ENCODE data around the gene IGSF23.
"Not testable (repeated sequence)": the region's sequence is repeated elsewhere in the genome, so short reads cannot be mapped to it uniquely, and the experiment has no call there.

The IGSF23 gene

GRCh38 chr19:44666852-44667556 lies 53.6 kb downstream of the IGSF23 start:
- DNase-seq (ENCODE audit: low read depth, low spot score): no peak

- DNase-seq (ENCODE audit: low read depth, low spot score): no peak
These were observed 55.8 kb downstream of the IGSF23 start for GRCh38 chr19:44668985-44669764.

GRCh38 chr19:44670027-44670426 lies 56.7 kb downstream of the IGSF23 start:
- not testable (repeated sequence) for DNase-seq (ENCODE audit: low read depth, low spot score)

- DNase-seq (ENCODE audit: low read depth, low spot score): no peak
These were observed 58.0 kb downstream of the IGSF23 start, which contains the start of gene CEACAM19 for GRCh38 chr19:44671400-44671799. Gene CEACAM19, plus strand, starts transcription at chr19:44671482. Its CDS starts 450 bp downstream, at chr19:44671932.

- DNase-seq (ENCODE audit: low read depth, low spot score): no peak
These were observed 58.9 kb downstream of the IGSF23 start for GRCh38 chr19:44672226-44672625.

- no peak for DNase-seq (ENCODE audit: low read depth, low spot score)
These were observed 60.1 kb downstream of the IGSF23 start for GRCh38 chr19:44673510-44673909.

GRCh38 chr19:44675521-44675920 lies 62.2 kb downstream of the IGSF23 start:
- no peak for DNase-seq (ENCODE audit: low read depth, low spot score)

GRCh38 chr19:44677019-44677811 lies 63.9 kb downstream of the IGSF23 start:
- no peak for DNase-seq (ENCODE audit: low read depth, low spot score)

- no peak for DNase-seq (ENCODE audit: low read depth, low spot score)
These were observed 67.2 kb downstream of the IGSF23 start for GRCh38 chr19:44680536-44680935.

GRCh38 chr19:44681992-44682790 lies 68.8 kb downstream of the IGSF23 start:
- DNase-seq (ENCODE audit: low read depth, low spot score): no peak

GRCh38 chr19:44682807-44683206 lies 69.4 kb downstream of the IGSF23 start:
- no peak for DNase-seq (ENCODE audit: low read depth, low spot score)

- no peak for DNase-seq (ENCODE audit: low read depth, low spot score)
These were observed 70.3 kb downstream of the IGSF23 start for GRCh38 chr19:44683434-44684210.

GRCh38 chr19:44684396-44684795 lies 71.0 kb downstream of the IGSF23 start:
- DNase-seq (ENCODE audit: low read depth, low spot score): not testable (repeated sequence)

- no peak for DNase-seq (ENCODE audit: low read depth, low spot score)
These were observed 71.8 kb downstream of the IGSF23 start for GRCh38 chr19:44684892-44685863.

- DNase-seq (ENCODE audit: low read depth, low spot score): no peak
These were observed 72.5 kb downstream of the IGSF23 start for GRCh38 chr19:44685877-44686276.

Measured in activated naive CD8-positive, alpha-beta T cell treated with anti-CD3 and anti-CD28 coated beads, Interleukin-2, amount 50 U/mL, for 16 hours (primary cell).